Panc1 (cell line): ENCODE results near the gene BRINP2. TPM values are rescaled to one million over a fixed set of nuclear protein-coding genes. Genes with fewer than 3 reads are reported as not detected.

Source experiments
- ATAC-seq: fragments of 200-7000 bp; cut with Tn5 transposase; 2 replicates; pipeline ENCODE4 v1.9.1; 2020; ENCODE audit warnings: mild to moderate bottlenecking, moderate library complexity
- BruUV-seq: library from RNA; stranded (reverse); fragments of 400-500 nt; replicated peaks from 2 replicates; lab custom pipeline; 2021; lab: Mats Ljungman, UMichigan
- CTCF ChIA-PET: fragments of 300-600 bp; sonication (Branson Sonifier 250); formaldehyde crosslinking; loops from one replicate; lab custom pipeline; 2022; ENCODE audit warnings: antibody characterized with exemption; lab: Charles Lee
- POLR2A ChIA-PET: fragments of 300-600 bp; sonication (Branson Sonifier 250); formaldehyde crosslinking; loops from one replicate; lab custom pipeline; 2022; ENCODE audit warnings: antibody characterized with exemption; lab: Charles Lee
- DNase-seq: peaks from one replicate; pipeline ENCODE4 v3.0.0-alpha.2; 2010; ENCODE audit warnings: low read depth, low spot score
- H3K27ac ChIP-seq: 2 replicates; pipeline ENCODE4 v1.5.1; 2011; ENCODE audit warnings: mild to moderate bottlenecking, low read length, inconsistent platforms
- H3K27me3 ChIP-seq: fragments of 200-500 bp; sonication (Bioruptor generic); 2 replicates; pipeline ENCODE4 v1.6.0; 2014; ENCODE audit warnings: low read length, inconsistent platforms; ENCODE audit not compliant: control insufficient read depth, insufficient read depth
- H3K36me3 ChIP-seq: fragments of 200-500 bp; sonication (Bioruptor generic); 2 replicates; pipeline ENCODE4 v1.5.1; 2014; ENCODE audit warnings: inconsistent platforms, mild to moderate bottlenecking, low read length, moderate library complexity; ENCODE audit not compliant: control insufficient read depth, insufficient read depth
- H3K4me1 ChIP-seq: 2 replicates; pipeline ENCODE4 v1.5.1; 2011; ENCODE audit warnings: inconsistent platforms, mild to moderate bottlenecking, low read length, moderate library complexity; ENCODE audit not compliant: control insufficient read depth, insufficient read depth
- H3K4me3 ChIP-seq, 2 experiments: 2 replicates each; pipeline ENCODE4 v1.5.1; 2011 to 2012; ENCODE audit warnings: low read depth in 2 of 2, low read length in 2 of 2, mild to moderate bottlenecking in 2 of 2, inconsistent platforms in 1 of 2, moderate library complexity in 1 of 2
- H3K9me3 ChIP-seq: fragments of 200-500 bp; sonication (Bioruptor generic); 2 replicates; pipeline ENCODE4 v1.5.1; 2014; ENCODE audit warnings: low read depth, mild to moderate bottlenecking, inconsistent platforms, low read length, moderate library complexity; ENCODE audit not compliant: control insufficient read depth, insufficient read depth
- POLR2AphosphoS5 ChIP-seq: IDR thresholded peaks from 2 replicates; pipeline ENCODE4 v1.6.1; 2012; ENCODE audit warnings: mild to moderate bottlenecking, low read depth, low read length, moderate library complexity
- SIN3A ChIP-seq: IDR thresholded peaks from 2 replicates; pipeline ENCODE4 v1.6.1; 2012; ENCODE audit warnings: low read depth, mild to moderate bottlenecking, low read length, moderate library complexity, borderline replicate concordance; ENCODE audit not compliant: insufficient read depth
- TCF7L2 ChIP-seq: IDR thresholded peaks from 2 replicates; pipeline ENCODE4 v1.6.1; 2011; ENCODE audit warnings: mild to moderate bottlenecking, low read depth, low read length, inconsistent platforms
- in situ Hi-C: cut with HindIII; loops from 2 replicates; pipeline ENCODE4 v1.10.0; 2016; ENCODE audit warnings: low sequenced_read_pairs, low pct_unique_long_range_greater_than_20kb
- intact Hi-C: fragments of 100-400 bp; cut with micrococcal nuclease; formaldehyde crosslinking; loops from one replicate; pipeline ENCODE4 v1.10.0; 2022; ENCODE audit not compliant: unreplicated experiment
- total RNA-seq: library from RNA; stranded (reverse); gene quantifications from one replicate; pipeline ENCODE4 v1.2.1, GENCODE V29; 2021; ENCODE audit not compliant: unreplicated experiment
- TF ChIP-seq, protein P1 (sequence below): fragments of 450-650 bp; IDR thresholded peaks from 2 replicates; pipeline ENCODE4 v1.5.1; 2017; ENCODE audit warnings: mild to moderate bottlenecking
- TF ChIP-seq, protein P2 (sequence below), 2 experiments: IDR thresholded peaks; 2 replicates each; pipeline ENCODE4 v1.6.1; 2011 to 2012; ENCODE audit warnings: low read depth in 2 of 2, control low read depth in 1 of 2, low read length in 1 of 2, mild to moderate bottlenecking in 1 of 2, moderate library complexity in 1 of 2; ENCODE audit not compliant: insufficient read depth in 1 of 2

The BRINP2 gene
- total RNA-seq, 1 experiment from 2014 or later: not detected

DNA sequence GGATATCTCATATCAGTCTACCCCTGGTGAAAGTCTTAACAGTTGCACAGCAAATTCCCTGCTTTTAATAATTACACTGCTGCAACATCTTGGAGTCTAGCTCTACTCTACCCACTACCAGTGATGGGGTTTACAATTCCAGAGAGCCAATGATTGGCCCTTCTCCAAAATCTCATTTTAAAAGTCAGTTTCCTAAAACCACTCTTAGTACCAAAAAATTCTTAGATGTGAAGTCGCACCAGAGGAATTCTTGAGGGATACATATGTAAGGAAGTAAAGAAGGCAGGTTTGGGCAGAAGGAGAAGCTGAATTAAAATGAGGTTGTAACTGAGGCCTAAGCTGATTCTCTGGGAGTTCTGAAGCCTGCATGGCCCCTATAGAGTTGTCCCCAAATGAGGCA is 129.7 kb downstream of the BRINP2 start:
- in situ Hi-C loops: no loop called here
- Histone ChIP-seq H3K4me1 (no peaks in the 10 kb centered on the region), H3K27me3 (no peaks in the 10 kb centered on the region), H3K4me3 (no peak overlapping the region), H3K27ac (no peak overlapping the region), H3K9me3 (no peaks in the 10 kb centered on the region), H3K36me3 (no peaks in the 10 kb centered on the region)
- DNase-seq (no peak), ATAC-seq (no peak)
- CTCF ChIA-PET: no interaction called here
- intact Hi-C loops: no loop called here
- TF ChIP-seq SIN3A (no peak), TCF7L2 (no peak), POLR2AphosphoS5 (no peak)
- TF ChIP-seq, protein P1, sequence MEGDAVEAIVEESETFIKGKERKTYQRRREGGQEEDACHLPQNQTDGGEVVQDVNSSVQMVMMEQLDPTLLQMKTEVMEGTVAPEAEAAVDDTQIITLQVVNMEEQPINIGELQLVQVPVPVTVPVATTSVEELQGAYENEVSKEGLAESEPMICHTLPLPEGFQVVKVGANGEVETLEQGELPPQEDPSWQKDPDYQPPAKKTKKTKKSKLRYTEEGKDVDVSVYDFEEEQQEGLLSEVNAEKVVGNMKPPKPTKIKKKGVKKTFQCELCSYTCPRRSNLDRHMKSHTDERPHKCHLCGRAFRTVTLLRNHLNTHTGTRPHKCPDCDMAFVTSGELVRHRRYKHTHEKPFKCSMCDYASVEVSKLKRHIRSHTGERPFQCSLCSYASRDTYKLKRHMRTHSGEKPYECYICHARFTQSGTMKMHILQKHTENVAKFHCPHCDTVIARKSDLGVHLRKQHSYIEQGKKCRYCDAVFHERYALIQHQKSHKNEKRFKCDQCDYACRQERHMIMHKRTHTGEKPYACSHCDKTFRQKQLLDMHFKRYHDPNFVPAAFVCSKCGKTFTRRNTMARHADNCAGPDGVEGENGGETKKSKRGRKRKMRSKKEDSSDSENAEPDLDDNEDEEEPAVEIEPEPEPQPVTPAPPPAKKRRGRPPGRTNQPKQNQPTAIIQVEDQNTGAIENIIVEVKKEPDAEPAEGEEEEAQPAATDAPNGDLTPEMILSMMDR: no peak
- TF ChIP-seq, protein P2, sequence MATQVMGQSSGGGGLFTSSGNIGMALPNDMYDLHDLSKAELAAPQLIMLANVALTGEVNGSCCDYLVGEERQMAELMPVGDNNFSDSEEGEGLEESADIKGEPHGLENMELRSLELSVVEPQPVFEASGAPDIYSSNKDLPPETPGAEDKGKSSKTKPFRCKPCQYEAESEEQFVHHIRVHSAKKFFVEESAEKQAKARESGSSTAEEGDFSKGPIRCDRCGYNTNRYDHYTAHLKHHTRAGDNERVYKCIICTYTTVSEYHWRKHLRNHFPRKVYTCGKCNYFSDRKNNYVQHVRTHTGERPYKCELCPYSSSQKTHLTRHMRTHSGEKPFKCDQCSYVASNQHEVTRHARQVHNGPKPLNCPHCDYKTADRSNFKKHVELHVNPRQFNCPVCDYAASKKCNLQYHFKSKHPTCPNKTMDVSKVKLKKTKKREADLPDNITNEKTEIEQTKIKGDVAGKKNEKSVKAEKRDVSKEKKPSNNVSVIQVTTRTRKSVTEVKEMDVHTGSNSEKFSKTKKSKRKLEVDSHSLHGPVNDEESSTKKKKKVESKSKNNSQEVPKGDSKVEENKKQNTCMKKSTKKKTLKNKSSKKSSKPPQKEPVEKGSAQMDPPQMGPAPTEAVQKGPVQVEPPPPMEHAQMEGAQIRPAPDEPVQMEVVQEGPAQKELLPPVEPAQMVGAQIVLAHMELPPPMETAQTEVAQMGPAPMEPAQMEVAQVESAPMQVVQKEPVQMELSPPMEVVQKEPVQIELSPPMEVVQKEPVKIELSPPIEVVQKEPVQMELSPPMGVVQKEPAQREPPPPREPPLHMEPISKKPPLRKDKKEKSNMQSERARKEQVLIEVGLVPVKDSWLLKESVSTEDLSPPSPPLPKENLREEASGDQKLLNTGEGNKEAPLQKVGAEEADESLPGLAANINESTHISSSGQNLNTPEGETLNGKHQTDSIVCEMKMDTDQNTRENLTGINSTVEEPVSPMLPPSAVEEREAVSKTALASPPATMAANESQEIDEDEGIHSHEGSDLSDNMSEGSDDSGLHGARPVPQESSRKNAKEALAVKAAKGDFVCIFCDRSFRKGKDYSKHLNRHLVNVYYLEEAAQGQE (IDR thresholded peaks at IDR 0.05; ENCODE audit: insufficient read depth in 1 of 2, low read depth in 2 of 2, low read length in 1 of 2): no peak
- POLR2A ChIA-PET: no interaction called here
- no TSS peak for BruUV-seq

DNA sequence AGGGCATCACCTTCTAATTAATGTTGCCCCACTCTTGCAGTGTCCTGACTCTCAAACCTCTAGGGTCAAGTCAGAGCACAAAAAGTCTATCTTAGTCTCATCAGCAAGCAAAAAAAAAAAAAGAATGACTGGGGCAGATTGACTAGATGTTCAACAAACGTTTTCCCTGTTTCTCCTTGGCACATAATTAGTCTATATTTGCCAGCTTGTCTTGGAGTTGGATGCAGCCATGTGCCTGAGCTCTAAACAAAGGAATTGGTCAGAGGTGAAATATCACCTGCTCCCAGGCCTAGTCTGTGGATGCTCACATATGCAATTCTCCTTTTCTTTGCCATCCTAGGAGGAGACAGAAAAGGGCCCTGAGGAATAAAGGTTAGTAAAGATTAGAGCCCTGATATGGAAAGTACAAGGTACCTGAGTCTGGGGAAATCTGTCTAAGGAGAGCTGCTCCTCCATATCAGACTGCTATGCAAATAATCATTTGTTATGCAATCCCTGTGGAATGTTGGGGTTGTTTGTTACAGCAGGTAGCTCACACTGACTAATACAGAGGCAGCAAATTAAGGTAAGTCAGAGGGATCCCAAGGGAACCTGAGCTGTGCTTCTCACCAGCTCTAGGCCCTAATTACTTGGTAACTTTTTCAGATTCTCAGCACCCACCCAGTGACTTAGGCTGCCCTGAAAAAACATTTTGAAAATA is 130.8 kb downstream of the BRINP2 start:
- DNase-seq (no peak), ATAC-seq (no peak)
- no peaks in the 10 kb centered on the region for H3K4me1 ChIP-seq
- in situ Hi-C loops: no loop called here
- no peak for TF ChIP-seq SIN3A
- no peak overlapping the region for H3K4me3 ChIP-seq
- no peaks in the 10 kb centered on the region for H3K27me3 ChIP-seq
- intact Hi-C loops: no loop called here
- ChIA-PET POLR2A (no interaction called here), CTCF (no interaction called here)
- no peaks in the 10 kb centered on the region for H3K9me3 ChIP-seq
- no TSS peak for BruUV-seq
- H3K36me3 ChIP-seq: no peaks in the 10 kb centered on the region
- H3K27ac ChIP-seq: no peak overlapping the region

DNA sequence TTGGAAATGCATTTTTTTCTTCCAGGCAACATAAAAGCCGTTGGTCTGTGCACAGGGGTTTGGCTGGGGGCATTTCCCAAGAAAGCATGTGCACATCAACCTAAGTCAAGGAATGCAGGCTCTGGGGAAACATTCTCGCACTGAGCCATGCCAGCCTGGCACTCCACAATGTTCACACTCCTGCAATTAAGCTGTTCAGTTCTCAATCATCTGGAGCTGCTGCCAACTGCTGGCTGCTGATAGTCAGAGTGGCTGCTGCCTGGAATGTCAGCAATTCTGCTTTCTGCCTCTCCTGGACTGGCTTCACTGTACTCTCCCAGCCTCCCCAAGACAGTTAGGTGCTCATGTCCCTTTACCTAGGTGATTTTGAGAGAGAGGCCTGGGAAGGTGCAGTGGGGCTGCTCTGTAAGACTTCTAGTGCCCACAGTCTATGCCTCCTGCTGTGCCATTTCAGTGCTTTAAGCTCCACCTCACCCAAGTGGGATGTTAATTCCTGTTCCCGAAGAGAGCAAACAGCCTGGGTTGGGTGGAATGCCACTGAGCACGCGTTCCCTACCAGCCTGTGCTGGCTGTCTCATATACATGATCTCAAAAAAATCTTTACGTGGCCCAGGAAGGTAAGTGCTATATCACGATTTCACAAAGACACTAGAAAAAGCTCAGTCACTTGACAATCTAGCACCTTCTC is 131.7 kb downstream of the BRINP2 start:
- in situ Hi-C loops (no loop called here), intact Hi-C loops (no loop called here)
- TF ChIP-seq, protein P1: no peak
- TF ChIP-seq POLR2AphosphoS5: no peak
- TF ChIP-seq TCF7L2: no peak
- TF ChIP-seq SIN3A: no peak
- TF ChIP-seq, protein P2 (IDR thresholded peaks at IDR 0.05; ENCODE audit: insufficient read depth in 1 of 2, low read depth in 2 of 2, low read length in 1 of 2): no peak
- POLR2A ChIA-PET: no interaction called here
- Histone ChIP-seq H3K36me3 (no peaks in the 10 kb centered on the region), H3K4me1 (no peaks in the 10 kb centered on the region), H3K9me3 (no peaks in the 10 kb centered on the region), H3K27ac (no peak overlapping the region), H3K27me3 (no peaks in the 10 kb centered on the region), H3K4me3 (no peak overlapping the region)
- DNase-seq: no peak
- CTCF ChIA-PET: no interaction called here
- BruUV-seq: no TSS peak
- ATAC-seq: no peak
